Measurements from ENCODE around the gene KIRREL3. TPM values are rescaled to one million over a fixed set of nuclear protein-coding genes. Genes with fewer than 3 reads are reported as not detected.

The KIRREL3 gene
- total and polyA plus RNA-seq, 2 of the 4 experiments (the other 2 are of a cell fraction), result 10.9 to 15.9 TPM

DNA sequence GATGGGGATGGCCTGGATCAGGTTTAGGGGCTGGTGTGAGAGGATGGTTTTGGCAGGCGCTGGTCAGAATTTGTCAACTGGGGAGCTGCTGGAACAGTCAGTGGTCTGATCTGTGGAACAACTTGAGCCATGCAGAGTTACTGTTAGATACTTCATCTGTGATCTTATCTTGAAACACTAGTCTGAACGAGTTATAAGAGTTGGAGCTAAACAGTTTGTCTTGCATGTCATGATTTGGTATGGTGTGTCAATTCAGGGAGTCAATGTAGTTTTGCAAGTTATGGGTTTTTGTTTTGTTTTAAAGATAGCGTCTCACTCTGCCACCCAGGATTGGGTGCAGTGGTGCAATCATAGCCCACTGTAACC lies 591.0 kb downstream of the KIRREL3 start:
- Histone ChIP-seq H3K27ac (ENCODE audit: insufficient read depth, low read length) (no peak overlapping the region), H3K4me1 (ENCODE audit: control insufficient read depth, insufficient read depth, low read length) (peaks cover 2% of the 10 kb centered on the region; the same call in 1 of the 2 replicates), H4K5ac (ENCODE audit: low read depth, low read length) (no peak overlapping the region), H3K27me3 (ENCODE audit: control insufficient read depth, insufficient read depth, low read length) (no peaks in the 10 kb centered on the region), H2BK120ac (ENCODE audit: low read depth, low read length) (no peak overlapping the region), H2BK15ac (ENCODE audit: low read depth, low read length) (no peak overlapping the region), H3K18ac (ENCODE audit: low read depth, low read length) (no peak overlapping the region), H3K36me3 (ENCODE audit: control insufficient read depth, insufficient read depth, low read length) (peaks cover 19% of the 10 kb centered on the region; the same call in 1 of the 2 replicates), H2BK20ac (ENCODE audit: low read depth, low read length) (no peak overlapping the region), H2BK5ac (ENCODE audit: low read depth, low read length, poor library complexity, severe bottlenecking) (no peak overlapping the region), H3K9me1 (ENCODE audit: insufficient read depth, low read length) (peaks cover 10% of the 10 kb centered on the region; the same call in 1 of the 2 replicates), H4K91ac (ENCODE audit: insufficient read depth, low read depth, low read length) (no peak overlapping the region), H3K79me1 (ENCODE audit: low read depth in 1 of 2, low read length in 2 of 2) (no peaks in the 10 kb centered on the region; a peak in 1 of 4 replicates), H3K9me3 (ENCODE audit: control insufficient read depth, insufficient read depth, low read length) (no peaks in the 10 kb centered on the region), H3K56ac (ENCODE audit: extremely low read depth, insufficient read depth, low read length) (no peak overlapping the region), H3K14ac (replicated peaks; ENCODE audit: low read depth, low read length) (no peak overlapping the region), H2AK9ac (replicated peaks; ENCODE audit: low read depth, low read length, poor library complexity) (no peak overlapping the region), H2AK5ac (ENCODE audit: low read depth, low read length) (no peak overlapping the region), H3K23ac (ENCODE audit: low read depth, low read length) (no peak overlapping the region), H3K4me3 (ENCODE audit: insufficient read depth, low read depth, low read length) (no peak overlapping the region), H3K4ac (ENCODE audit: low read depth, low read length) (no peak overlapping the region), H4K20me1 (ENCODE audit: insufficient read depth, low read length) (no peaks in the 10 kb centered on the region; the same call in 1 of the 2 replicates), H2AFZ (replicated peaks; ENCODE audit: low read length, poor library complexity) (no peak overlapping the region), H4K8ac (ENCODE audit: low read depth in 2 of 2, low read length in 2 of 2) (no peak overlapping the region), H3K4me2 (ENCODE audit: low read depth, low read length) (no peak overlapping the region), H3K9ac (ENCODE audit: low read depth, low read length) (no peak overlapping the region)
- in situ Hi-C loops (cut with MboI; ENCODE audit: low sequenced_read_pairs), result no loop called here
- TF ChIP-seq CHD1 (IDR thresholded peaks at IDR 0.05; ENCODE audit: low read depth, low read length), result no peak
- dilution Hi-C loops (cut with HindIII; ENCODE audit: low sequenced_read_pairs, unreplicated experiment), result no loop called here
- ChIA-PET POLR2A (ENCODE audit: unreplicated experiment) (no interaction called here), CTCF (interaction anchor here (0.6 kb wide), 1 partner anchor 123 kb away, joined by 3 read pairs; no protein-coding TSS in a partner anchor)
- WGBS, 2 experiments (ENCODE audit: extremely low coverage in 2 of 2, insufficient read length in 1 of 2), result 60% methylated on average over 2 of the region's 3 CpGs; no CpG with 5 or more reads in 1 of the 2 experiments
- intact Hi-C loops (cut with micrococcal nuclease), result no loop called here
- no TSS peak for BruUV-seq (replicated peaks)
- no peak for ATAC-seq (ENCODE audit: low read depth)
- DNase-seq, result no peak

Data from IMR-90 (cell line).